Liver (tissue), 9 donors: ENCODE measurements around the gene OGFOD1. TPM values are rescaled to one million over a fixed set of nuclear protein-coding genes. Genes with fewer than 3 reads are reported as not detected.

ENCODE experiments used
- DNase-seq: peaks from one replicate; pipeline ENCODE4 v3.0.0-alpha.2; 2017; ENCODE audit warnings: low spot score
- H3K27ac ChIP-seq, 2 donors: one replicate each; pipeline ENCODE4 v1.7.0; 2013; ENCODE audit warnings: inconsistent platforms in 2 of 2, low read length in 2 of 2, control low read depth in 1 of 2, low read depth in 1 of 2, mild to moderate bottlenecking in 1 of 2
- H3K27me3 ChIP-seq, 4 donors: one replicate each; pipeline versions ENCODE4 v1.6.1 to v1.7.0; 2013; ENCODE audit warnings: low read length in 3 of 4, inconsistent platforms in 1 of 4, mild to moderate bottlenecking in 1 of 4, moderate library complexity in 1 of 4; ENCODE audit not compliant: control insufficient read depth in 4 of 4, insufficient read depth in 4 of 4
- H3K36me3 ChIP-seq, 4 donors: one replicate each; pipeline versions ENCODE4 v1.6.1 to v1.7.0; 2013; ENCODE audit warnings: low read length in 3 of 4, mild to moderate bottlenecking in 3 of 4, low read depth in 1 of 4, moderate library complexity in 1 of 4; ENCODE audit not compliant: control insufficient read depth in 4 of 4, insufficient read depth in 3 of 4
- H3K4me1 ChIP-seq, 4 donors: one replicate each; pipeline versions ENCODE4 v1.6.1 to v1.7.0; 2013; ENCODE audit warnings: low read length in 3 of 4, mild to moderate bottlenecking in 3 of 4, moderate library complexity in 1 of 4; ENCODE audit not compliant: control insufficient read depth in 4 of 4, insufficient read depth in 4 of 4
- H3K4me3 ChIP-seq, 3 donors: one replicate each; pipeline versions ENCODE4 v1.6.1 to v1.7.0; 2013; ENCODE audit warnings: low read length in 3 of 3, control low read depth in 1 of 3, low read depth in 1 of 3, mild to moderate bottlenecking in 1 of 3
- H3K9ac ChIP-seq, 2 donors: one replicate each; pipeline ENCODE4 v1.7.0; 2013; ENCODE audit warnings: low read length in 2 of 2, mild to moderate bottlenecking in 2 of 2, moderate library complexity in 2 of 2, control low read depth in 1 of 2, low read depth in 1 of 2
- H3K9me3 ChIP-seq, 4 donors: one replicate each; pipeline versions ENCODE4 v1.6.1 to v1.7.0; 2013; ENCODE audit warnings: low read length in 3 of 4; ENCODE audit not compliant: control insufficient read depth in 4 of 4
- CTCF ChIP-seq: fragments of 150-350 bp; IDR thresholded peaks from 2 replicates; pipeline ENCODE4 v1.5.1; 2017; ENCODE audit warnings: improper control_type of control experiment, low read depth, low read length; ENCODE audit not compliant: missing input control
- EGR1 ChIP-seq, 2 donors: IDR thresholded peaks; 2 replicates each; pipeline ENCODE4 v1.6.1; 2016 to 2018; ENCODE audit warnings: antibody characterized with exemption in 2 of 2, low read depth in 2 of 2
- FOXA1 ChIP-seq: IDR thresholded peaks from 2 replicates; pipeline ENCODE4 v1.6.1; 2016; ENCODE audit warnings: antibody characterized with exemption
- FOXA2 ChIP-seq: IDR thresholded peaks from 2 replicates; pipeline ENCODE4 v1.6.1; 2016; ENCODE audit warnings: antibody characterized with exemption
- GABPA ChIP-seq, 2 donors: IDR thresholded peaks in 1 of 2; conservative IDR thresholded peaks in 1 of 2; 2 replicates each; pipeline ENCODE4 v1.6.1; 2016; ENCODE audit warnings: antibody characterized with exemption in 2 of 2, mild to moderate bottlenecking in 1 of 2, moderate library complexity in 1 of 2
- HNF4A ChIP-seq, 2 donors: conservative IDR thresholded peaks; 2 replicates each; pipeline ENCODE4 v1.6.1; 2016; ENCODE audit warnings: antibody characterized with exemption in 2 of 2, mild to moderate bottlenecking in 2 of 2
- HNF4G ChIP-seq: IDR thresholded peaks from 2 replicates; pipeline ENCODE4 v1.6.1; 2016; ENCODE audit warnings: antibody characterized with exemption
- JUND ChIP-seq, 2 donors: IDR thresholded peaks; 2 replicates each; pipeline ENCODE4 v1.6.1; 2016; ENCODE audit warnings: antibody characterized with exemption in 2 of 2
- MAX ChIP-seq: IDR thresholded peaks from 2 replicates; pipeline ENCODE4 v1.6.1; 2016; ENCODE audit warnings: antibody characterized with exemption
- NR2F2 ChIP-seq: IDR thresholded peaks from 2 replicates; pipeline ENCODE4 v1.6.1; 2016; ENCODE audit warnings: antibody characterized with exemption
- RAD21 ChIP-seq, 2 donors: IDR thresholded peaks; 2 replicates each; pipeline ENCODE4 v1.6.1; 2016; ENCODE audit warnings: antibody characterized with exemption in 2 of 2, mild to moderate bottlenecking in 2 of 2
- REST ChIP-seq: IDR thresholded peaks from 2 replicates; pipeline ENCODE4 v1.6.1; 2016; ENCODE audit warnings: antibody characterized with exemption, mild to moderate bottlenecking
- RXRA ChIP-seq, 2 donors: IDR thresholded peaks; 2 replicates each; pipeline ENCODE4 v1.6.1; 2017 to 2018; ENCODE audit warnings: antibody characterized with exemption in 2 of 2, mild to moderate bottlenecking in 1 of 2
- SP1 ChIP-seq: IDR thresholded peaks from 2 replicates; pipeline ENCODE4 v1.6.1; 2018; ENCODE audit warnings: antibody characterized with exemption, mild to moderate bottlenecking
- TAF1 ChIP-seq: conservative IDR thresholded peaks from 2 replicates; pipeline ENCODE4 v1.6.1; 2016; ENCODE audit warnings: antibody characterized with exemption, mild to moderate bottlenecking
- YY1 ChIP-seq: IDR thresholded peaks from 2 replicates; pipeline ENCODE4 v1.6.1; 2016; ENCODE audit warnings: antibody characterized with exemption, mild to moderate bottlenecking
- ZBTB33 ChIP-seq: IDR thresholded peaks from 2 replicates; pipeline ENCODE4 v1.6.1; 2016; ENCODE audit warnings: antibody characterized with exemption
- WGBS: extraction: QIAGEN DNeasy Blood & Tissue Kit; methylation state at CpG from one replicate; pipeline ENCODE4 v1.1.7; 2013; 5-methylcytosine and 5-hydroxymethylcytosine counted together
- polyA plus RNA-seq, 2 donors: library from polyadenylated mRNA; stranded (reverse) in 1 of 2; unstranded in 1 of 2; fragments of 200-250 nt in 1 of 2; fragments of >200 nt in 1 of 2; fragmentation: Nextera tagmentation in 1 of 2; extraction: Ambion mirVana in 1 of 2; gene quantifications; one replicate each; pipeline versions ENCODE4 v1.2.1 to v1.2.3, GENCODE V29; 2013 to 2015
- total RNA-seq, 2 donors: library from RNA; depleted of rRNA; stranded (reverse); fragments of >200 nt; gene quantifications; one replicate each; pipeline ENCODE4 v1.2.3, GENCODE V29; 2014
- TF ChIP-seq, protein P1 (sequence below): IDR thresholded peaks from 2 replicates; pipeline ENCODE4 v1.6.1; 2016; ENCODE audit warnings: antibody characterized with exemption
- donor health status: healthy.
- donor health status: healthy.
- donor health status: healthy.
- donor health status: healthy.
- donor health status: healthy.

The OGFOD1 gene
- total and polyA plus RNA-seq, 4 donors = 15.5 to 40.2 (median 21.2) TPM

DNA sequence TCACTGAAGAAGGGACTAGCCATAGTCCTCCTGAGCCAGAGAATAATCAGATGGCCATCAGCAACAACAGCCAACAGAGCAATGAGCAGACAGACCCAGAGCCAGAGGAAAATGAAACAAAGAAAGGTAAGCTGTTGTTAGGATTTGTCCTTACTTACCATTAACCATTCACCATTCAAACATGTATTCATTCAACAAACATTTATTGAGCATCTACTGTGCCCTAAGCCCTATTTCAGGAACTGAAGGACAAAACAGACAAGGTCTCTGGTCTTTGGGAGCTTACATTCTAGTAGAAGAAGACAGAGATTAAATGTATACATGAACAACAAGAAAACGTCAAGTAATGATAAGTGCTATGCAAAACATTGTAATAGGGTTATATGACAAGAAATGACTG lies 19.3 kb downstream of the OGFOD1 start:
- DNase-seq = no peak
- no peak overlapping the region for H3K9ac ChIP-seq
- peaks cover 7 to 79% (median 54%) of the 10 kb centered on the region in 4 donors for H3K36me3 ChIP-seq
- H3K4me1 ChIP-seq = no peaks in the 10 kb centered on the region
- no peak overlapping the region for H3K4me3 ChIP-seq
- no peaks in the 10 kb centered on the region for H3K27me3 ChIP-seq
- WGBS = 97% methylated on average over 1 of the region's 1 CpG
- no peak for TF ChIP-seq ZBTB33
- TF ChIP-seq GABPA (IDR thresholded peaks at IDR 0.05 in 1 of 2, conservative IDR thresholded peaks at IDR 0.05 in 1 of 2) = no peak
- TF ChIP-seq TAF1 = no peak
- no peak for TF ChIP-seq FOXA2
- no peak for TF ChIP-seq JUND (IDR thresholded peaks at IDR 0.05)
- no peak for TF ChIP-seq EGR1 (IDR thresholded peaks at IDR 0.05; ENCODE audit: low read depth in 2 of 2)
- no peak for TF ChIP-seq REST
- no peak for TF ChIP-seq HNF4G
- TF ChIP-seq RAD21 (IDR thresholded peaks at IDR 0.05) = no peak
- no peak for TF ChIP-seq RXRA (IDR thresholded peaks at IDR 0.05)
- TF ChIP-seq, protein P1, sequence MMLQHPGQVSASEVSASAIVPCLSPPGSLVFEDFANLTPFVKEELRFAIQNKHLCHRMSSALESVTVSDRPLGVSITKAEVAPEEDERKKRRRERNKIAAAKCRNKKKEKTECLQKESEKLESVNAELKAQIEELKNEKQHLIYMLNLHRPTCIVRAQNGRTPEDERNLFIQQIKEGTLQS = no peak
- no peak for TF ChIP-seq YY1
- no peak for TF ChIP-seq SP1
- TF ChIP-seq CTCF = no peak
- no peak for TF ChIP-seq NR2F2
- no peak for TF ChIP-seq MAX
- TF ChIP-seq FOXA1 = no peak
- no peak overlapping the region for H3K27ac ChIP-seq
- no peaks in the 10 kb centered on the region for H3K9me3 ChIP-seq

- no peaks in the 10 kb centered on the region for H3K27me3 ChIP-seq
- H3K36me3 ChIP-seq = peaks cover 10 to 69% (median 44%) of the 10 kb centered on the region in 4 donors
- no peak overlapping the region for H3K9ac ChIP-seq
- no peak overlapping the region for H3K27ac ChIP-seq
- no peaks in the 10 kb centered on the region for H3K4me1 ChIP-seq
- no peaks in the 10 kb centered on the region for H3K9me3 ChIP-seq
- 96% methylated on average over 2 of the region's 2 CpGs for WGBS
- no peak overlapping the region for H3K4me3 ChIP-seq
- TF ChIP-seq NR2F2 (no peak), GABPA (IDR thresholded peaks at IDR 0.05 in 1 of 2, conservative IDR thresholded peaks at IDR 0.05 in 1 of 2) (no peak), HNF4G (no peak), FOXA1 (no peak), HNF4A (conservative IDR thresholded peaks at IDR 0.05) (no peak), CTCF (no peak), RXRA (IDR thresholded peaks at IDR 0.05) (no peak)
- TF ChIP-seq, protein P1 = no peak
- DNase-seq = no peak
Measured at GRCh38 chr16:56475201-56475600, 23.8 kb downstream of the OGFOD1 start.
